GM21390 (cell line): ENCODE measurements around the gene SLC17A2.

Experiments used
- ATAC-seq: cut with Tn5 transposase; IDR thresholded peaks from one replicate; pipeline ENCODE4 v1.9.1; 2021; ENCODE audit not compliant: unreplicated experiment

The SLC17A2 gene

DNA sequence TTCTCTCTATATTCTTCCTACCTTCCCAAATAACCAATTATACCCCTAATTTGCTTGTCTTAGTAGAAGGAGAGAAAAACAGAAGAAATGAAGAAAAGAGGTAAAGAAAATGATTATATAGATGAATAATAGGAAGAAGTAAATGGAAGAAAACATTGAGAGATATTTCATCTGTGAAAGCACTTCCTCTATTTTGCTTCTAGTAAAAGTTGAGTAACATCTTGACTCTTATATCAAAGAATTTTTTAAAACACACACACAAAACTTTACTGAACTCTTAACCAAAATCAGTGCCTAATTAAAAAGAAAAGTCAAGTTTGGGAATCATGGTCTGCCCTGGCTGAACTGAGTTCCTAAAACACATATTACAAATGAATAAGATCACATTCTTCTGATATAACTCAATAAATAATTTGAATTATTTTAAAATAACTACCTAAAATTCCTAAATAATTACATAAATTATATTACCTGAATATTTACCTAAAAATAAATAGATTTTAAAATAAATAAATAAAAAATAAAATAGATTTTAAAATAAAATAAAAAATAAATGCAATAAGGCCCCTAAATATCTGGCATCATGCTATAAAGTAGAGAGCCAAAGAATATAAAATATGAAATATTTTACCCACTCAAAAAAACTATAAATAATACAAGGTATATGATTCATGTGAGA is 8.8 kb downstream of the SLC17A2 start:
- ATAC-seq = no peak

DNA sequence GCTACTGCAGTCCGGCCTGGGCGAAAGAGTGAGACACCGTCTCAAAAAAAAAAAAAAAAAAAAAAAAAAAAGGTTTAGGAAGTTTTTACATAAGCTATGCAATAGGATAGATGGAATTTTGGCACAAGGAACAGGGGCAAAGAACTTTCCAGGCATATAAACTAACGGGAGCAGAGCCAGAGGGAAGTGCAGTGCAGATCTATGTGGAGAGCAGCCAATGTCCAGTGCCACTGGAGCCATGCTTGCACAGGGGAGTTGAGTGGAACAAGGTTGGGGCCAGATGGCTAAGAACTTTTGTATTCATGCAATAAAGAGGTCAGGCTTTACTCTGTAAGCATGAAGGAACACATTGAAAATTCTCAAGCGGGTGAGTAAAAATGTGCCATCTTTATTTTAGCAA is 10.8 kb downstream of the SLC17A2 start:
- ATAC-seq = no peak

DNA sequence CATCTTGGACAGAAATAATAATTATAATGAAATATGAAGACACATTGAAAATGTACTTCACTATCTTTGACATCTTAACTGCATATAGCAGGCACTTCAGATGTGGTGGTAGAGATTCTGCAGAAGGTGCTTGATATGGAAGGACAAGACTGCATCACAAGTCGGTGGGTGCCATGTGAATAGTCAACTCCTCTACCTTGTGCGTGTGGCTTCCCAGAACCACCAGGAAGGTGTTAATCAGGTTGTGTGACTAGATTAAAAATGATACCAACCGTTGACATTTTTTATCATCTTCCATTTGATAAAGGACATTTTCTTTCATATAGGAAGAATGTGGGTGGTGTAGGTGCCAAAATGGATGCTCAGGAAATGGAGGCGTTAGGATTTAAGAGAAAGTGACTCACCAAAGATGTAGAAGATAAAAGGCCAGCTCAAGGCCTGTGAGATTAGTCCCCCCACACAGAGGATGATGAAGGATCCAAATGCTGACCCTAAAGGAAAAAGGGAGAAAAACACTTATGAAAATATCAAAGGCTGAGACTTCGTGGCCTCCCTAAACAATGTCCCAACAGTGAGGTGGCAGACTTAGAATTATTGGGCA is 12.3 kb downstream of the SLC17A2 start:
- no peak for ATAC-seq

DNA sequence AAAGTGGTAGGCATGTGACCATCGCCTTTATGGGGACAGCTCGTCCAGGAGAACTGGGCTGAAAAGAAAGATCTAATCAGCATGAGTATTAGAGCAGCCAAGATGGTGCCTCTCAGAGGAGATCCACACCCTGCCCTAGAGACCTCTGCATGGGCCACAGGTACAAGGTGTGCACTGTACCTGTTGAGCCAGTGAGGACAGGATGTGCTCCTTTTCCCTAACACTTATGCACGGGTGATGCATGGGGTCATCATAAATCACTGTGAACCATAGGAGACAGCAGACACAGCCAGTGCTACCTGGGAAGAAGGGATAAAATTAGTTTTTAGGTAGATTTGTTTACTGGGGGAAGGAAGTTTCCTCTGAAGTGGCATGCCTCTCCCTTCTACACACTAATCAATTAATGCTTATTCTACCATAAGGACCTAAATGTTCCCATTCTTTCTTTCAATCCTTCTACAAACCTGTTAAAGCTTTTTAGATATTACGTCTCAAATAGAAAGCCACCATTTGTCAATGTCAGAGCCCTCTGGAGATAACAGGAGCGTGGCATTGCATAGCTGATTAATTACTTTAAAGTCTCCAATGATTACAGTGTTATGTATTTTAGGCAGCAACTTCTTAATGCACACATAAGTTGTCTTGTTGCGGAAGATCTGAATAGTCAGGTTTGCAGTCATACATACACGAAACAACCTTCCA is 13.6 kb downstream of the SLC17A2 start:
- ATAC-seq = no peak

DNA sequence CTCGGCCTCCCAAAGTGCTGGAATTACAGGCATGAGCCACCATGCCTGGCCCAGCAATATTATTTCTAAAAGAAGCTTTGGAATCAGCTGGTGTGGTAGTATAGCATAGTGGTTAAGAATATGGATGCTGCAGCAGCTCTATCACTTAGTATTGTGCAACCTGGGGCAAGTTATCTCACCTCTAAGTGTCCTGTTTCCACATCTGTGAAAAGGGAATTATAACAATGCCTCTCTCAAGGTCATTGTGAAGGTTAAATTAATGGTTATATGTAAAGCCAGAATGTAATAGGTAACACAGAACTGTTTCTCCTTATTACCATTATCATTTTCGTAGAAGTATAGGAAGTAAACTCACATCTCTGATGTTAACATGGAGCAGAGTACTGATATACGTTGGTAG is 14.2 kb downstream of the SLC17A2 start:
- ATAC-seq = no peak

DNA sequence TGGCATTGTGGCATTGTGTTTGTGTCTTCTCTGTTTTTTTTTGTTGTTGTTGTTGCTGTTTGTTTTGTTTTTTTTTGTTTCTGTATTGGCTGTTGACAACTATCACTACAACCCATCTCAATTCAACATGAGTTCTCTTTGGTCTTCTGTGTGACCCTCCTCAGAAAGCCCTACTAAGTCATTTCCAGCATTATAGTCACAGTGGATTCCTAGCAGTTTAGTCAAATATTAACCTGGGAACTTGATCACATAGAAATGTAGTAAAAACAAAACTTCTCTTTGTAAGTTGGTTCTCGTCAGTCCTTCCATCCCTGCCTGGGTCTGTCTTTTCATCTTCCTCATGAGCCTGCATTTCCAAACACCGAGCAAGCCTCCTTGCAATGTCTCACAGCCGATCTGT is 16.8 kb downstream of the SLC17A2 start:
- no peak for ATAC-seq

DNA sequence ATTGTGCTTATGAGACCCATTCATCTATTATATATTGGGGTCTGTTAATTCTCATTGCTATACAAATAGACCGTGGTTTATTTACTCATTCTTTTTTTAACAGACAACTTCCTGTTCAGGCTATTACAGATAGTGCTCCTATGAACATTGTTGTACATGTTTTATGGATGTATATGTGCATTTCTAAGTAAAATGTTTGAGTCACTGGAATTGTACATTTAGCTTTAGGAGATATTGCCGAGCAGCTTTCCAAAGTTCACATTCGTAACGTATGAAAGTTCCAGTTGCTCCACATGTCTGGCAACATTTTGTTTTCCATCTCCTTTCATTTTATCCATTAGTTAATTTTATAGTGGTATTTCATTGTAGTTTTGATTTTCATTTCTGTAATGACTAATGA is 19.1 kb downstream of the SLC17A2 start:
- ATAC-seq = no peak

DNA sequence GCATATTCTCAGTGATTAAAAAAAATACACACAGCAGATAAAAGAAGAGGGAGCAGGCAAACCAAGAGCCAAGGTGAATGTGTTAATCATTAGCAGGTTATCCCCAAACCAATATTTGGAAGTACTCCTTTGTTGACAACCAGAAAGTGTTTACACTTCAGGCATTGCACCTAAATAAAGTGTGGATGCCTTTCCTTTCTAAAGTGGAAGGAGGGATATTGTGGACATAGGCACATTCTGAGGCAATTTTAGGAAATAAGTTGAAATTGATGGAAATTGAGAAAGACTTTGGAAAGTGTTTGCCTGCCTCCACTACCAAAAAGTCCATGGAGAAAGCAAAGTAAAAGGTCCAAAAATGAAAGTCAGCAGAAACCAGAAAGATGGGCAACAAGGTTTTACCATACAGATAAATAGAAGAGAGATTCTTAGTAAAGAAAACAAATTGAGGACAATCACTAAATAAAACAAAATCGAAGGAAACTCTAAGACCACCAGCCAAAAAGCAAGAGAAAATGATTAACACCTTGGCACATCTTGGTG is 22.9 kb downstream of the SLC17A2 start:
- no peak for ATAC-seq

DNA sequence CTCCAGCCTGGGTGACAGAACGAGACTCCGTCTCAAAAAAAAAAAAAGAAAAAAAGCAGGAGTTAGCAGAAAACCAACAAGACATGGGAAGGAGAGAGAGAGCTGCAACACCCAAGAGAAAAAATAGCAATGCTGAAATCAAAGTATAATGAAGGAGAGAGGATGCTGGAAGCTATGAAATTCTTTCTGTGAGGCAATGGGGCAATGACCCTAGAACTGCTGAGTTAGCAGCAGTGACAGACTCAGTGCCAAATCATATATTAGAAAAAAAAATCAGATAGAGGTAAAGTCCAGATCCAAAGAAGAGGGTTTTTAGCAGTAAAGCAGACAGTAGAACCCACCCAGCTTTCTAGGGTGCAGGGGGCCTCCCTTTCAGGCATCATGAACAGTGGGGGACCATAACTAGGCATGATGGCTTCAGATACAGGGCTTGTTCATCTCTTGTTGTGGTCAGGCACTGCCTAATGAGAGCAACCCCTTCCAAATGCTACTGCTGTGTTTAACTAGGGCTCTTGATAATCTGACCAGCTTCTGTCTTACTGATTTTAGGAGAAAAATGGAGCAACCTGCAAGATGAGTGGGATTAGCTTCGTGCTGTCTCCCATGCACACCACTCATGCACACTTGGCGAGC is 26.9 kb downstream of the SLC17A2 start:
- ATAC-seq = no peak

DNA sequence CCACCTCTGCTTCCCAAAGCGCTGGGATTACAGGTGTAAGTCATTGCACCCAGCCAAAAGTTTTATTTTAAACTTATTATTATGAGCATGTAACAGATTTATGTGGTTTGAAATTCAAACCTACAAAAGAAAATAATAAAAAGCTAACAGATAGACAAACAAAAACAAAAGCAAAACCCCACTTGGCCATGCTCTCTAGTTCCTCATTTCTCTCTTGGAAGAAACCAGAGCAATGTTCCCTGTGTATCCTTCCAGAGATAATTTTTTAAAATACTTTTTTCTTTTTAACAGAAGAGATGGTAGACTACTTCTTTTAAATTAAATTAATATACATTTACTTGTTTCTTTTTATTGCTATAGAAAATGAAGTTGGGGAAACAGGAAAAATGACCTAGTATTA is 28.4 kb downstream of the SLC17A2 start:
- no peak for ATAC-seq

DNA sequence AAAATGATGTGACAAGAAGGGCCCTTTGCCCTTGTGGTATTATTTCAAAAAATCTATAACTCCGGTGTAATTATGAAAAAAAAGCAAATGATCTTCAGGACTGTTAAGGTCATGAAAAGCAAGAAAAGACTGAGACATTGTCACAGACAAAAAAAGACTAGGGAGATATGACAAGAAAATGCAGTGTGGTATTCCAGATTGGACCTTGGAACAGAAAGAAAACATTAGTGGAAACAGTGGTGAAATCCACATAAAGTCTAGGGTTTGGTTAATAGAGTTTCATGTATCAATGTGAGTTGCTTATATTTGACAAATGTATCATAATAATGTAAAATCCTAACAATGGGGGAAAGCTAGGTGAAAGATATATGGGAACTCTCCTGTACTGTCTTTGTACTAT is 29.6 kb downstream of the SLC17A2 start:
- ATAC-seq = no peak

DNA sequence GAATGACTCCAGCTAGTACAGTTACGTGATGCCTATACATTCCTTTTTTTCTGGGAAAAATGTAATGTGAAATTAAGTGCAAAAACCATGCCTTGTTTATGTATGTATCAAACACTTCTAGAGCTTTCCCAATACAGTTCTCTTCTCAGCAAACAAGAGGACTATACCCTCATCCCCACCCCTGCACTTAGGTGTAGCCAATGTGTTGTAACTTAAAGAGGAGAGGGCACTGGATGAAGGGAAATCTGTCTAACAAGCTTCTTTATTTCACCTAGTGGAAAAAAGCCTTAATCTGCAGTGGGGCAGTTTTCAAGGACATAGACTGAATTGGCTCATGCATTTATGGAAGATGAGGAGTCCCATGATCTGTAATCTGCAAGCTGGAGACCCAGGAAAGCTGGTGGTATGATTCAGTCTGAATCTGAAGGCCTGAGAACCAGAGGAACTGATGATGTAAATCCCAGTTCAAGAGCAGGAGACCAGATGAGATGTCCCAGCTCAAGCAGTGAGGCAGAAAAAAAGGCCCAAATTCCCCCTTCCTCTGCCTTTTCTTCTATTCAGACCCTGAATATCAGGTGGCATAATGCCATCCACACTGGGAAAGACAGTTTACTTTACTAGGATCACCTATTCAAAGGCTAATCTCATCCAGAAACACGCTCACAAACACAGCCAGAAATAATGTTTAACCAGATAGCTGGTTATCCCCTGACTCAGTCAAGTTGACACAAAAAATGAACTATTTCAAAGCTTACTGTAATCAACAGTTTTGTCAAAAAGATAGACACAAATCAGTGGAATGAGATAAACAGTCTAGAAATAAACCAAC is 30.7 kb downstream of the SLC17A2 start:
- no peak for ATAC-seq

DNA sequence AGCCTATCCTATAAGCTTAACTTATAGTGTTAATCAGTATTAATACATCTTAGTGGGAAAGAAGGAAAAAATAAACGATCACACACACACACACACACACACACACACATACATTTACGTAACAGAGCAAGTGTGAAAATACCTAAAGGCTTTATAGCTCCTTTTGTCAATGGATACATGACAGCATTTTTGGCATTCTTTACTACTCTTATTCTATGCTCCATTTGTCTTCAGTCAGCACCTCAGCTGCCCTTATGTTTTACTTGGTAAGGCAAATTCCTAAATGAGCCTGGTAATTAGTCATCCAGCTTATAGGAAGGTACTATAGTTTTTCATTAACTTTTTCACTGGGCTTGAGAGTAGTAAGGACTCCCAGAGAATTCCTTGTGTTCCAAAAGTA is 31.4 kb downstream of the SLC17A2 start:
- ATAC-seq = no peak

DNA sequence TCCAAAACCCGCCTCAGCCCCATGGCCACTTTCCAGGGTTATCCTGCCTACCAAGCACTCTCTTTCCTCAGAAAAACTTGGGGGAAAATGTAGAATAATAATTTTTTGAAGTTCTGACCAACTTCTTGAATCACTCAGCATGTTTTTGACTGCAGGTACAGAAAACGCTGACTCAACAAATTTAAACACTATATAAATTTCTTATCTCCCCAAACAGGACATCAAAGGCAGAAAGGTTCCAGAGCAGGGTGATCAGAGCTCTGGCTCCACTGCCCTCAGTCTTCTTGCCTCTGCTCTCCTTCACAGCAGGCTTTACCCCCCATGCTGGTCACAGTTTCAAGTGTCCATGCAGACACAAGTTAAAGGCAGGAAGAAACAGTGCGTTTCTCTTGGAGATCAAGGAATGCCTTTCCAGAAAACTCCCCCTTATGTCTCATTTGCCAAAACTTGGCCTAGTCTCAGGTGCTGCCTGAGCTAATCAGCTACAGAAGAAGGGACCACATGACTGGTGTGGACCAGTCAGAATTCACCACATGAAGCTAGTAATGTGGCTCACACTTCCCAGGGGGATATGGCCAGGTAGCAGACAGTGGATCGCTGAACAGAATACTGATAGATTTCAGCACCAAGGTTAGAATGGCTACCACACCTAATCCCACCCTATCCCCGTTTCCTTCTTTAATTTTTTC is 32.1 kb downstream of the SLC17A2 start:
- ATAC-seq = no peak

DNA sequence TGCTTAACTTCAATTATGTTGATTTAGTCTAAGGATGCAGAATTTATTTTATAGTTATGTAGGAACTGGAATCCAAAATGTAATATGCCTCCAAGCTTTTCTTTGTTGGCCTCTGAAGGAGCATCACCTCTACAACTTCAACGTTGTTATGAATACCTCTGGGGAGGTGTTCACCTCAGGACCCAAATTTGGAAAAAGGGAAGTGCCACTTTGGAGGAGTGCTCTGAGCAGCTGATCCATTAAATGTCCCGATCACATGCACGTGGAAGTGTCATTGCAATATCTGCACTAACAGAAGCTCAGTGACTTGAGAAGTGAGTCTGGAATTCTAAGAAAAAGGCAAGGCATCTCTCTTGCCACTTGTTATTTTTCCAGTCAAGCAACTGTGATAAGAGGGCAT is 34.2 kb downstream of the SLC17A2 start:
- no peak for ATAC-seq

DNA sequence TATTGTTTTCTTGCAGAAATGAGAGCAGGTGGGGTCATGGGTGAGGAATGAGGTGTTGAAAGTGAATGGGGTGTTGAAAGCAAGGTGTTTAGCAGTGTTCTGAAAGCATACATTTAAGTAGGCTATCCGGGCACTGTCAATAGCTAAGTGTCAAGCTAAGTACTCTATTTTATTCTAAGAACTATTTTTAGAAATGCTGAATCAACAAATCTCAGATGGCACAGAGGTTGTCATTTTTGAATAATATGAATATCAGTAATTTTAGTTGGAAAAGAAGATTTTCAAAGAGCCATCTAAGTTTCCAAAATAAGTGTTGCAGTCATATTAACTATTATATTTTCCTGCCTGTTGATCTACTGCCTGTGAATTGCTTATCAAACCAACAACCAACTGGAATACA is 34.7 kb downstream of the SLC17A2 start:
- no peak for ATAC-seq

DNA sequence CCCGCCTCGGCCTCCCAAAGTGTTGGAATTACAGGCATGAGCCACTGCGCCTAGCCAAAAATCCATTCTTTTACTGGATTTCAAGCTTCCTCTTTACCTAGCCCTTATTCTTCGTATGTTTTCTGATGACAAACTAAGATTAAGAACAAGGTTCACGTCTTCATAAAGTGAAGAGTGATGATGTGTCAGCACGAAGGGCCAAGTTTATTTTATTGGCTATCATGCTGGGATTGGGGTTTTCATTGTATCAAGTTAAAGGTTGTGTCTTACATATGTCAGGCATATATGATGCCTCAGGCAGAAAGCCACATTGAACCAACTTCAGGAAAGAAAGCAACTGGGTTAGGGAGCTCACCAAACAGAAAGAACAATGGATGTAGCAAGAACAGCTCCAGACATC is 36.7 kb downstream of the SLC17A2 start:
- ATAC-seq = no peak

DNA sequence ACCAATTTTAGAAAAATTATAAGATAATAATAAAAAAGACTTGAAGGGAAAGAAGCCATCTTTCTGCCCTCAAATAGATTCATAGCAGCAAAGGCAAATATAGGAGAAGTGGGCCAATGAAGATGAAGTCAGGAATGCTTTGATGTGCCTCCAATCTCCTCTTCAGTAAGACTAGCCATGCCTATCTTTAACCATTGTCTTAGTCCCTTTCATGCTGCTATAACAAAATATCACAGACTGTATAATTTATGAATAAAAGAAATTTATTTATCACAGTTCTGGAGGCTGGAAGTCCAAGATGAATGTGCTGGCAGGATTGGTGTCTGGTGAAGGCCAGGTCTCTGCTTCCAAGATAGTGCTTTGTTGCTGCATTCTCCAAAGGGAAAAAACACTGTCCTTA is 37.6 kb downstream of the SLC17A2 start:
- no peak for ATAC-seq

DNA sequence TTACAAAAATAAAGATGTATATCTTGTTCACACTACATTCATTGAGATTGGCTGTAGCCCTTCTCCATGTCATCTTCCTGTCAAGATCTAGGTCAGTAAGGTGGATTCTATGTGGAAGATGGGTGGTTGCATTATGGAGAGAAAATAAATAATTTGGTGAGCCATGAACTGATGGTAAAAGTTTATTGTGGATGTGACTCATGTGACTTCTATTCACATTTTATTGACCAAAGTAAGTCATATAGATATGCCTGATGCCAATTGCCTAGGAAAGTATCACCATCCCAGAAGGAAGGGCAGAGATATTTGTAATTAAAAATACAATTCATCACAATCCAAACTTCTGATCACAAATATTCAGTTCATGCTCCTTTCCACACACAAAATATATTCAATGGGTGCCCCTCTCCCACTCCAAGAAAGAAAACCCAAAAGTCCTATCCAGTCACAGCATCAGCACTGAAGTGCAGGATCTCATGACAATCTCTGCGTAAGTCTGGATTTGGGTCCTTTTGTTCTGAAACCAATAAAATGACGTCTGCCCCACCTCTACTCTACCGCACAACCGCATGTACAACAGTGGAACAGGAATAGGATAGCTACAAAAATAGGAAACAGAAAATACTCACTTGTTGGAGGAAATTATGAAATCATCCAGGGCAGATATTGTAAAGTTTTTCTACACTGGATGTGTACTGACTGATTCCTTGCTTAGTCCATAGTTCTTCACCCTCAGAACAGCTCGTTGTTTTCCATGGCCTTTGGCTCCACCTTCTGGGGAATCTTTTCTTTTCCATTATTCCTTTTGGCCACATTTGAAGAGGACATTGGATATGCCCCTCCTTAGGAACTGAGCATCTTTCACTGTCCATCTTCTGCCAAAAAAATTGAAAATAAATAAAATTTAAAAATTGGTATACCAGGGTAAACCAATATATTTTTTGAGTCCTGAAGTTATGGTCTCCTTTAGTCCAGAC is 40.3 kb downstream of the SLC17A2 start:
- no peak for ATAC-seq
